IMR-90 (cell line): ENCODE results near the gene COX7C. TPM values are rescaled to one million over a fixed set of nuclear protein-coding genes. Genes with fewer than 3 reads are reported as not detected.

Experiments used
- ATAC-seq: fragments of 200-7000 bp; cut with Tn5 transposase; 2 replicates; pipeline ENCODE4 v1.9.1; 2020; ENCODE audit warnings: low read depth, mild to moderate bottlenecking, moderate library complexity
- BruUV-seq: library from RNA; stranded (reverse); fragments of 400-500 nt; replicated peaks from 2 replicates; lab custom pipeline; 2021; lab: Mats Ljungman, UMichigan
- CTCF ChIA-PET: fragments of 300-600 bp; formaldehyde crosslinking; extraction: SDS; loops from one replicate; lab custom pipeline; 2021; ENCODE audit warnings: antibody characterized with exemption; lab: Yijun Ruan, JAX
- POLR2A ChIA-PET: fragments of 300-600 bp; sonication (Branson Sonifier 250); formaldehyde crosslinking; loops from one replicate; lab custom pipeline; 2022; ENCODE audit warnings: antibody characterized with exemption; ENCODE audit not compliant: unreplicated experiment; lab: Charles Lee
- DNase-seq: peaks from one replicate; pipeline ENCODE4 v3.0.0; 2013
- H2AFZ ChIP-seq: replicated peaks from 2 replicates; pipeline ENCODE3; 2013; ENCODE audit warnings: low read length, mild to moderate bottlenecking; ENCODE audit not compliant: poor library complexity
- H2AK5ac ChIP-seq: 2 replicates; pipeline ENCODE4 v1.6.1; 2013; ENCODE audit warnings: low read depth, low read length, inconsistent platforms
- H2AK9ac ChIP-seq: replicated peaks from 2 replicates; pipeline ENCODE3; 2013; ENCODE audit warnings: mild to moderate bottlenecking, low read depth, low read length, moderate library complexity; ENCODE audit not compliant: poor library complexity
- H2BK120ac ChIP-seq: 2 replicates; pipeline ENCODE4 v1.6.1; 2013; ENCODE audit warnings: low read depth, low read length, inconsistent platforms
- H2BK15ac ChIP-seq: 3 replicates; pipeline ENCODE4 v1.6.1; 2013; ENCODE audit warnings: low read depth, low read length, inconsistent platforms
- H2BK20ac ChIP-seq: 2 replicates; pipeline ENCODE4 v1.6.1; 2013; ENCODE audit warnings: low read depth, mild to moderate bottlenecking, inconsistent platforms, low read length, moderate library complexity
- H2BK5ac ChIP-seq: 2 replicates; pipeline ENCODE4 v1.6.1; 2013; ENCODE audit warnings: mild to moderate bottlenecking, low read depth, low read length, inconsistent platforms; ENCODE audit not compliant: poor library complexity, severe bottlenecking
- H3K14ac ChIP-seq: replicated peaks from 2 replicates; pipeline ENCODE4 v1.6.1; 2013; ENCODE audit warnings: low read depth, low read length, inconsistent platforms
- H3K18ac ChIP-seq: 2 replicates; pipeline ENCODE4 v1.6.1; 2013; ENCODE audit warnings: low read depth, low read length, control low read depth
- H3K23ac ChIP-seq: 2 replicates; pipeline ENCODE4 v1.6.1; 2013; ENCODE audit warnings: low read depth, low read length, inconsistent platforms
- H3K27ac ChIP-seq: 2 replicates; pipeline ENCODE4 v1.5.1; 2013; ENCODE audit warnings: mild to moderate bottlenecking, control low read depth, low read length; ENCODE audit not compliant: insufficient read depth
- H3K27me3 ChIP-seq: 2 replicates; pipeline ENCODE4 v1.6.1; 2013; ENCODE audit warnings: low read length; ENCODE audit not compliant: control insufficient read depth, insufficient read depth
- H3K36me3 ChIP-seq: 2 replicates; pipeline ENCODE4 v1.6.1; 2013; ENCODE audit warnings: low read length, mixed read lengths; ENCODE audit not compliant: control insufficient read depth, insufficient read depth
- H3K4ac ChIP-seq: 2 replicates; pipeline ENCODE4 v1.6.1; 2013; ENCODE audit warnings: low read depth, low read length, inconsistent platforms
- H3K4me1 ChIP-seq: 2 replicates; pipeline ENCODE4 v1.6.1; 2013; ENCODE audit warnings: low read length, mixed read lengths; ENCODE audit not compliant: control insufficient read depth, insufficient read depth
- H3K4me2 ChIP-seq: 2 replicates; pipeline ENCODE4 v1.6.1; 2013; ENCODE audit warnings: low read depth, mild to moderate bottlenecking, control low read depth, low read length, moderate library complexity
- H3K4me3 ChIP-seq: 2 replicates; pipeline ENCODE4 v1.5.1; 2013; ENCODE audit warnings: low read depth, mild to moderate bottlenecking, control low read depth, low read length, moderate library complexity; ENCODE audit not compliant: insufficient read depth
- H3K56ac ChIP-seq: 2 replicates; pipeline ENCODE4 v1.6.1; 2013; ENCODE audit warnings: low read length, inconsistent platforms; ENCODE audit not compliant: insufficient read depth; ENCODE audit errors: extremely low read depth
- H3K79me1 ChIP-seq, 2 experiments: 2 replicates each; pipeline ENCODE4 v1.6.1; 2013; ENCODE audit warnings: low read length in 2 of 2, inconsistent platforms in 1 of 2, low read depth in 1 of 2
- H3K9ac ChIP-seq: 2 replicates; pipeline ENCODE4 v1.6.1; 2013; ENCODE audit warnings: low read depth, low read length, control low read depth
- H3K9me1 ChIP-seq: 2 replicates; pipeline ENCODE4 v1.6.1; 2013; ENCODE audit warnings: low read length, inconsistent platforms; ENCODE audit not compliant: insufficient read depth
- H3K9me3 ChIP-seq: 2 replicates; pipeline ENCODE4 v1.6.1; 2013; ENCODE audit warnings: low read length; ENCODE audit not compliant: control insufficient read depth, insufficient read depth
- H4K20me1 ChIP-seq: 2 replicates; pipeline ENCODE4 v1.6.1; 2013; ENCODE audit warnings: low read length, inconsistent platforms; ENCODE audit not compliant: insufficient read depth
- H4K5ac ChIP-seq: 2 replicates; pipeline ENCODE4 v1.6.1; 2013; ENCODE audit warnings: mild to moderate bottlenecking, low read depth, low read length, control low read depth
- H4K8ac ChIP-seq, 2 experiments: 2 replicates each; pipeline ENCODE4 v1.6.1; 2013; ENCODE audit warnings: low read depth in 2 of 2, low read length in 2 of 2, control low read depth in 1 of 2, inconsistent platforms in 1 of 2
- H4K91ac ChIP-seq: 2 replicates; pipeline ENCODE4 v1.6.1; 2013; ENCODE audit warnings: low read depth, low read length, inconsistent platforms; ENCODE audit not compliant: insufficient read depth
- BHLHE40 ChIP-seq: fragments of 150-350 bp; IDR thresholded peaks from 2 replicates; pipeline ENCODE4 v1.6.1; 2016; ENCODE audit warnings: mild to moderate bottlenecking, low read depth, low read length
- CEBPB ChIP-seq: IDR thresholded peaks from 2 replicates; pipeline ENCODE4 v1.6.1; 2012; ENCODE audit warnings: low read depth, low read length, improper control_type of control experiment
- CHD1 ChIP-seq: IDR thresholded peaks from 2 replicates; pipeline ENCODE4 v1.6.1; 2012; ENCODE audit warnings: low read depth, low read length, improper control_type of control experiment
- FOS ChIP-seq: fragments of 150-350 bp; IDR thresholded peaks from 2 replicates; pipeline ENCODE4 v1.6.1; 2016; ENCODE audit warnings: low read depth, low read length
- MAZ ChIP-seq: IDR thresholded peaks from 2 replicates; pipeline ENCODE4 v1.6.1; 2012; ENCODE audit warnings: low read depth, mild to moderate bottlenecking, low read length, improper control_type of control experiment, moderate library complexity, borderline replicate concordance
- NFE2L2 ChIP-seq: fragments of 150-350 bp; IDR thresholded peaks from 2 replicates; pipeline ENCODE4 v1.6.1; 2016; ENCODE audit warnings: low read depth, mild to moderate bottlenecking, low read length
- RFX5 ChIP-seq: IDR thresholded peaks from 2 replicates; pipeline ENCODE4 v1.8.0; 2012; ENCODE audit warnings: low read depth, mild to moderate bottlenecking, low read length, moderate library complexity
- WGBS, 2 experiments: methylation state at CpG; one replicate each; pipeline versions ENCODE4 v1.1.5 to v1.1.7; 2013; ENCODE audit warnings: missing lambda C conversion rate in 2 of 2; ENCODE audit not compliant: insufficient read length in 1 of 2; ENCODE audit errors: extremely low coverage in 2 of 2; 5-methylcytosine and 5-hydroxymethylcytosine counted together
- dilution Hi-C: fragments of 300-500 bp; cut with HindIII; formaldehyde crosslinking; loops from one replicate; pipeline ENCODE4 v1.14.3; 2018; ENCODE audit warnings: low sequenced_read_pairs; ENCODE audit not compliant: unreplicated experiment
- in situ Hi-C: fragments of 300-500 bp; cut with MboI; formaldehyde crosslinking; loops from 3 replicates; pipeline ENCODE4 v1.14.3; 2019; ENCODE audit warnings: low sequenced_read_pairs, inconsistent platforms, mixed read lengths
- intact Hi-C: fragments of 100-400 bp; cut with micrococcal nuclease; formaldehyde crosslinking; loops from 2 replicates; pipeline ENCODE4 v1.10.0; 2022
- polyA plus RNA-seq, 3 experiments: library from polyadenylated mRNA; depleted of rRNA; stranded (reverse); fragments of >200 nt; gene quantifications; 2 replicates each; pipeline ENCODE4 v1.2.3, GENCODE V29; 2012; ENCODE audit warnings: low replicate concordance in 1 of 3
- total RNA-seq: library from RNA; depleted of rRNA; stranded (reverse); fragments of >200 nt; gene quantifications from 2 replicates; pipeline ENCODE4 v1.2.3, GENCODE V29; 2012

The COX7C gene
- total and polyA plus RNA-seq, 2 of the 4 experiments (the other 2 are of a cell fraction) = 91.4 to 564 TPM

DNA sequence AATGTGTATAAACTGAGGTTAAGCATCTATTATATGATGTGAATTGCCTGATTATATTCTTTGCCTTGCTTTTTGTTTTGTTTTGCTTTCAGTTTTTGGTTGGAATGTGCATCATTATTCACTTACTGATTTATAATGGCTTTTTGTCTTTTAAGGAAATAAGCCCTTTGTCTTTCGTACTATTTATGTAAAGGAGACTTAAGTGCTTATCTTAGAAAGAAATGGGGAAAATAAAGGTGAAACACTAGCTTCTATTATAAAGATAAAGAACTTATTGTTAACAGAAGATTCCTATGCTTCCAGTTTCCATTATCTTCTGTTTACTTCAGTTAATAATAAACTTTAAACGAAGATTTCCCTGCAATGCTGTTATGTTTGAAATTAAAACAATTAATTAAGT, 23.3 kb downstream of the COX7C start:
- no CpG with 5 or more reads among the region's 2 CpGs for WGBS, 2 experiments
- H3K27me3 ChIP-seq = peaks cover 2% of the 10 kb centered on the region; the same call in 1 of the 2 replicates

More for the DNA sequence above, 23.3 kb downstream of the COX7C start:
- Histone ChIP-seq H2AK5ac (no peak overlapping the region), H2AK9ac (no peak overlapping the region), H3K56ac (no peak overlapping the region), H3K79me1 (no peaks in the 10 kb centered on the region), H3K4me1 (no peaks in the 10 kb centered on the region), H3K4me3 (no peak overlapping the region), H2BK20ac (no peak overlapping the region), H4K20me1 (no peaks in the 10 kb centered on the region), H3K27ac (no peak overlapping the region), H3K14ac (no peak overlapping the region), H4K8ac (no peak overlapping the region), H3K18ac (no peak overlapping the region), H4K5ac (no peak overlapping the region), H3K9me1 (no peaks in the 10 kb centered on the region), H3K9ac (no peak overlapping the region), H3K23ac (no peak overlapping the region), H2BK15ac (no peak overlapping the region), H3K36me3 (no peaks in the 10 kb centered on the region), H3K4me2 (no peak overlapping the region), H2BK120ac (no peak overlapping the region), H3K4ac (no peak overlapping the region), H2AFZ (no peak overlapping the region), H3K9me3 (no peaks in the 10 kb centered on the region), H2BK5ac (no peak overlapping the region), H4K91ac (no peak overlapping the region)
- no peak for DNase-seq
- POLR2A ChIA-PET = no interaction called here
- no TSS peak for BruUV-seq
- dilution Hi-C loops (no loop called here), intact Hi-C loops (no loop called here), in situ Hi-C loops (no loop called here)
- CTCF ChIA-PET = no interaction called here
- TF ChIP-seq NFE2L2 (no peak), CEBPB (no peak), BHLHE40 (no peak), FOS (no peak), RFX5 (no peak), CHD1 (no peak), MAZ (no peak)
- ATAC-seq = no peak
